GM06990 (cell line): ENCODE results near the gene USHBP1.

Experiments
- DNase-seq: peaks from one replicate; pipeline ENCODE4 v3.0.0-alpha.2; 2011; ENCODE audit not compliant: insufficient read length; ENCODE audit errors: extremely low read depth
- H3K27me3 ChIP-seq: replicated peaks from 2 replicates; pipeline ENCODE4 v1.6.0; 2011; ENCODE audit warnings: low read length; ENCODE audit not compliant: control insufficient read depth, insufficient read depth
- H3K36me3 ChIP-seq: 2 replicates; pipeline ENCODE4 v1.5.1; 2011; ENCODE audit warnings: low read length; ENCODE audit not compliant: control insufficient read depth, insufficient read depth
- H3K4me3 ChIP-seq: replicated peaks from 2 replicates; pipeline ENCODE4 v1.5.1; 2011; ENCODE audit warnings: low read depth, mild to moderate bottlenecking, control low read depth, low read length
- TF ChIP-seq, protein P1 (sequence below): IDR thresholded peaks from 2 replicates; pipeline ENCODE4 v1.5.1; 2011; ENCODE audit warnings: low read length, control low read depth, mild to moderate bottlenecking, inconsistent platforms; ENCODE audit not compliant: insufficient read depth, poor library complexity, severe bottlenecking

USHBP1 gene

GRCh38 chr19:17255150-17255621, 9.4 kb downstream of the USHBP1 start:
- DNase-seq: no peak
- Histone ChIP-seq H3K27me3 (no peaks in the 10 kb centered on the region), H3K4me3 (no peak overlapping the region), H3K36me3 (no peaks in the 10 kb centered on the region)
- TF ChIP-seq, protein P1, sequence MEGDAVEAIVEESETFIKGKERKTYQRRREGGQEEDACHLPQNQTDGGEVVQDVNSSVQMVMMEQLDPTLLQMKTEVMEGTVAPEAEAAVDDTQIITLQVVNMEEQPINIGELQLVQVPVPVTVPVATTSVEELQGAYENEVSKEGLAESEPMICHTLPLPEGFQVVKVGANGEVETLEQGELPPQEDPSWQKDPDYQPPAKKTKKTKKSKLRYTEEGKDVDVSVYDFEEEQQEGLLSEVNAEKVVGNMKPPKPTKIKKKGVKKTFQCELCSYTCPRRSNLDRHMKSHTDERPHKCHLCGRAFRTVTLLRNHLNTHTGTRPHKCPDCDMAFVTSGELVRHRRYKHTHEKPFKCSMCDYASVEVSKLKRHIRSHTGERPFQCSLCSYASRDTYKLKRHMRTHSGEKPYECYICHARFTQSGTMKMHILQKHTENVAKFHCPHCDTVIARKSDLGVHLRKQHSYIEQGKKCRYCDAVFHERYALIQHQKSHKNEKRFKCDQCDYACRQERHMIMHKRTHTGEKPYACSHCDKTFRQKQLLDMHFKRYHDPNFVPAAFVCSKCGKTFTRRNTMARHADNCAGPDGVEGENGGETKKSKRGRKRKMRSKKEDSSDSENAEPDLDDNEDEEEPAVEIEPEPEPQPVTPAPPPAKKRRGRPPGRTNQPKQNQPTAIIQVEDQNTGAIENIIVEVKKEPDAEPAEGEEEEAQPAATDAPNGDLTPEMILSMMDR: no peak

- TF ChIP-seq, protein P1: no peak
- Histone ChIP-seq H3K4me3 (no peak overlapping the region), H3K36me3 (no peaks in the 10 kb centered on the region), H3K27me3 (no peaks in the 10 kb centered on the region)
- DNase-seq: no peak
These were observed 9.9 kb downstream of the USHBP1 start for GRCh38 chr19:17254636-17255035.

GRCh38 chr19:17249887-17250548, 14.5 kb downstream of the USHBP1 start:
- no peak for DNase-seq
- Histone ChIP-seq H3K4me3 (no peak overlapping the region), H3K36me3 (no peaks in the 10 kb centered on the region), H3K27me3 (no peaks in the 10 kb centered on the region)
- TF ChIP-seq, protein P1: no peak

DNA sequence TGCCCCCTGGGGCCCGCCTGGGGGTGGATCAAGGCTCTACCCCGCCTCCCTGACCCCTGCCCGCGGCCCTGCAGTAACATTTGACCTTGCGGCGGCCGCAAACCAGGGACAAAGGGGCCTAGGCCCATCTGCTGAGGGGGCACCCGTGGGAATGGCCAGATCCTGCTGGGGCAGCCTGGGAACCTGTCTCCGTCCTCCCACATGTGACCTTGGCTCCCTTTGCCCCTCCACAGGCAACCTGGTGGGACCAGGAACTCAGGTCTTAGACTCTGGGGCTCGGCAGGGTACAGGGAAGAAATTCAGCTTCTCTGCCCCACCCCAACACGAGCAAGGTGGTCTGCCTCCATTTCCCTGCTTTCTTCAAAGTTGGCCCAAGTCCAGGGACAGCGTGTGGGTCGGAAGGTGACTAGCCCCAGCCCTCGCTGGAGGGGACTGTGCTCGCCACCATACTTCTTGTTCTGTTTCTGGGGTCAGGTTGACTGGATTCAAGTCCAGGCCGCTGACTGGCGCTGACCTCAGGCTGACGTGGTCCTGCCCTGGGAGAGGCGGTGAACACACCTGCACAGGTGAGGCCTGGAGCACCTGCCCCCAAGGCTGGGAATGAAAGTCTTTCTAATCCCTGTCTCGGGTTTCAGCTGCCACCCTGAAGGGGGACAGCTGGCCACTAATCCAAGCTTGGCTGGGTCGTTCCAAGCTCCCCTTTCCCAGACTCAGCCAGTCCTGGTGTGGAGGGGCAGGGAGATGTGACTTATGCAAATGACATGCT, 16.4 kb downstream of the USHBP1 start:
- H3K36me3 ChIP-seq: no peaks in the 10 kb centered on the region
- H3K27me3 ChIP-seq: no peaks in the 10 kb centered on the region
- TF ChIP-seq, protein P1: no peak
- DNase-seq: no peak
- H3K4me3 ChIP-seq: no peak overlapping the region

DNA sequence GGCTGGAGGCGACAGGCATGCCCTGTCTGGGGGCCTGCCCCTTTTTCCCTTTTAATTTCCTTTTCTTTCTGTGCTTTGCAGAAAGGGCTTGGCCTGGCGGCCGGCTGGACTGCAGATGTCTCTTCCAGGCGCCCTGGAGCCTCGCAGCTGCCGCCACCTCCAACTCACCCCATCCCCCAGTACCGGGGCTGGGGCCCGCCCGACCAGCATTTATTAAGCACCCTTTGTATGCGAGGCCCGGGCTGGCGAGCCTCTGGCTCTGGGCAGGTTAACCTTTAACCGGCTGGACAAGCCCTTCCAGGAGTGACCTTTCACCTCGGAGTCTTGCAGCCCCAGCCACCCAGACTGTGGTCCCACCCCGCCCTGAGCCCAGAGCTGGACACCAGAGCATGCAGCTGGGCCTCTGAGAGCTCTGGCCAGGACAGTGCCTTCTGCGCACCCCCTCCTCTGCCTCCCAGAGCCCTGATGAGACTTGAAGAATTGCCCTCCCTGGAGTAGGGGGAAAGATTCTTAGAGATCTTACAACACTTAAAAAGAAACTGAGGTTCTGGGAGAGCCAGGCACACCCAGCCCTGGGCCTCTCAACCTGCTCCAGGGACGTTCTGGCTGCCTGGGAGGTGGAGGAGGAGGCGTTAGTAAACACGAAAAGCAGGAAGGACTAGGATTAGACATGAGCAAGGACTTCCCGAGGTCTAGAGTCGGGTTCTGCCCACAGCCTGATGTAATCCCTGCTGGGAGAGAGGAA, 17.7 kb downstream of the USHBP1 start:
- DNase-seq: no peak
- H3K36me3 ChIP-seq: no peaks in the 10 kb centered on the region
- no peaks in the 10 kb centered on the region for H3K27me3 ChIP-seq
- TF ChIP-seq, protein P1: no peak
- peak overlapping the region; percentile 62 for H3K4me3 ChIP-seq
